Measurements from ENCODE around the gene SLC30A2.

The SLC30A2 gene

DNA sequence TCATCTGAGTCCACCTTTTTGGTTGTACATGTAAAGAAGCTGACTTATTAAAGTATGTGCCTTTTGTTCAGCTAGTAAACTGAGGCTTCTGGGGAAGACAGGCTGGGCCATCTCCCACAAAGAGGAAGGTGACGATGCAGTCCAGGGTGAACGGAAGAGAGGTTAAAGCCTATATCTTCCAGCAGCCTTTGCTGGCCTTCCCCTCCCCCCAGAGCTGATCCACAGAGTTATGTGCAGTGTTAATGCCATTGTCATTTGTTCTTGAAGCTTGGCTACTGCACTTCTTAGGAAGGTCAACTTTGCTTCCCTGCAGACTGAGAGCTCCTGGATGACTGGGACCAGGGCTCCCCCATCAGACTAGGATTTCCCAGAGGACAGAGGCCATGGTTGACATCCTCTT is 2.2 kb downstream of the SLC30A2 start:
- no peaks in the 10 kb centered on the region for H3K4me1 ChIP-seq (ENCODE audit: control insufficient read depth, insufficient read depth, low read length)
- ChIA-PET CTCF (interaction anchor here (0.6 to 2.5 kb wide), 5 partner anchors 9 to 1176 kb away, joined by 3 to 9 read pairs (median 3); no protein-coding TSS in a partner anchor), POLR2A (no interaction called here)
- H3K9me3 ChIP-seq (ENCODE audit: control insufficient read depth, insufficient read depth, low read depth, low read length) = no peaks in the 10 kb centered on the region
- H3K36me3 ChIP-seq (ENCODE audit: control insufficient read depth in 2 of 2, insufficient read depth in 1 of 2, low read length in 2 of 2) = no peaks in the 10 kb centered on the region
- no peak for TF ChIP-seq ZNF335 (tag by site-specific recombination; conservative IDR thresholded peaks at IDR 0.05)
- TF ChIP-seq ZNF214 (tag by site-specific recombination; IDR thresholded peaks at IDR 0.05; ENCODE audit: borderline replicate concordance) = no peak
- TF ChIP-seq, protein P1, sequence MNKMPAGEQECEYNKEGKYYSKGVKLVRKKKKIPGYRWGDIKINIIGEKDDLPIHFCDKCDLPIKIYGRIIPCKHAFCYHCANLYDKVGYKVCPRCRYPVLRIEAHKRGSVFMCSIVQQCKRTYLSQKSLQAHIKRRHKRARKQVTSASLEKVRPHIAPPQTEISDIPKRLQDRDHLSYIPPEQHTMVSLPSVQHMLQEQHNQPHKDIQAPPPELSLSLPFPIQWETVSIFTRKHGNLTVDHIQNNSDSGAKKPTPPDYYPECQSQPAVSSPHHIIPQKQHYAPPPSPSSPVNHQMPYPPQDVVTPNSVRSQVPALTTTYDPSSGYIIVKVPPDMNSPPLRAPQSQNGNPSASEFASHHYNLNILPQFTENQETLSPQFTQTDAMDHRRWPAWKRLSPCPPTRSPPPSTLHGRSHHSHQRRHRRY (tag by site-specific recombination; IDR thresholded peaks at IDR 0.05) = no peak
- TF ChIP-seq GFI1B (tag by site-specific recombination; IDR thresholded peaks at IDR 0.05) = no peak
- no peak for TF ChIP-seq ZBTB48 (tag by site-specific recombination; IDR thresholded peaks at IDR 0.05)
- no peak for TF ChIP-seq ZXDB (tag by site-specific recombination; IDR thresholded peaks at IDR 0.05)
- no peak for TF ChIP-seq ZNF548 (tag by site-specific recombination; IDR thresholded peaks at IDR 0.05)
- no peak for TF ChIP-seq MYNN (tag by site-specific recombination; IDR thresholded peaks at IDR 0.05; ENCODE audit: borderline replicate concordance)
- TF ChIP-seq, protein P2, sequence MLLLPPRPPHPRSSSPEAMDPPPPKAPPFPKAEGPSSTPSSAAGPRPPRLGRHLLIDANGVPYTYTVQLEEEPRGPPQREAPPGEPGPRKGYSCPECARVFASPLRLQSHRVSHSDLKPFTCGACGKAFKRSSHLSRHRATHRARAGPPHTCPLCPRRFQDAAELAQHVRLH (tag by site-specific recombination; IDR thresholded peaks at IDR 0.05) = no peak
- no peak for TF ChIP-seq ZNF37A (tag by site-specific recombination; IDR thresholded peaks at IDR 0.05)
- no peak for TF ChIP-seq BCL11B (tag by site-specific recombination; IDR thresholded peaks at IDR 0.05; ENCODE audit: low read depth)
- no peak for TF ChIP-seq ZNF266 (tag by site-specific recombination; IDR thresholded peaks at IDR 0.05; ENCODE audit: low read depth)
- no peak for TF ChIP-seq ZNF426 (tag by site-specific recombination; IDR thresholded peaks at IDR 0.05)
- TF ChIP-seq ZNF473 (tag by site-specific recombination; IDR thresholded peaks at IDR 0.05) = no peak
- no peak for TF ChIP-seq ZSCAN16 (tag by site-specific recombination; IDR thresholded peaks at IDR 0.05)
- no peak overlapping the region for H3K27ac ChIP-seq (ENCODE audit: extremely low read depth, low read depth, low read length)
- H3K4me3 ChIP-seq (ENCODE audit: low read depth, low read length) = no peak overlapping the region

DNA sequence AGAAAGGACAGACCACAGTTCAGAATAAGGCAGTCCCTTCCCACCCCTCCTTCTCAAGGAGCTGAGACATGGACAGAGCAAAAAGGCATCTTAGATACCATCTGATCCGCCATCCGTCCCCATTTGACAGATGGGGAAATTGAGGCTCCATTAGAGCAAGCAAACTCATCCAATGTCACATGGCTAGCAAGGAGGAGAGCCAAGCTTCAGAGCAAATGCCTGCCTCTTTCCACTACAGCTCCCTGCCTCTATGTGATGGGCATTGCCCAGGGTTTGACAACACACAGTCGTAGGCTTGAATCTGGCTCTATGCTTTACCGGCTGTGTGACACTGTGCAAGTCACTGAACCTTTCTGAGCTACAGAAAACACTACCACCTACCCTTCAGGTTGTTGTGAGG is 3.9 kb downstream of the SLC30A2 start:
- TF ChIP-seq ZNF843 (tag by site-specific recombination; IDR thresholded peaks at IDR 0.05) (no peak), ZNF664 (tag by site-specific recombination; IDR thresholded peaks at IDR 0.05) (no peak), ZNF558 (tag by site-specific recombination; IDR thresholded peaks at IDR 0.05) (no peak), ZNF768 (tag by site-specific recombination; IDR thresholded peaks at IDR 0.05) (no peak), SCRT1 (tag by site-specific recombination; IDR thresholded peaks at IDR 0.05; ENCODE audit: borderline replicate concordance) (no peak), ZNF791 (tag by site-specific recombination; IDR thresholded peaks at IDR 0.05) (no peak), MZF1 (tag by site-specific recombination; IDR thresholded peaks at IDR 0.05; ENCODE audit: borderline replicate concordance) (no peak), GLI2 (tag by site-specific recombination; IDR thresholded peaks at IDR 0.05; ENCODE audit: borderline replicate concordance, low read depth) (no peak), ZNF621 (tag by site-specific recombination; IDR thresholded peaks at IDR 0.05) (no peak), ZNF501 (tag by site-specific recombination; IDR thresholded peaks at IDR 0.05) (no peak)
- TF ChIP-seq, protein P3, sequence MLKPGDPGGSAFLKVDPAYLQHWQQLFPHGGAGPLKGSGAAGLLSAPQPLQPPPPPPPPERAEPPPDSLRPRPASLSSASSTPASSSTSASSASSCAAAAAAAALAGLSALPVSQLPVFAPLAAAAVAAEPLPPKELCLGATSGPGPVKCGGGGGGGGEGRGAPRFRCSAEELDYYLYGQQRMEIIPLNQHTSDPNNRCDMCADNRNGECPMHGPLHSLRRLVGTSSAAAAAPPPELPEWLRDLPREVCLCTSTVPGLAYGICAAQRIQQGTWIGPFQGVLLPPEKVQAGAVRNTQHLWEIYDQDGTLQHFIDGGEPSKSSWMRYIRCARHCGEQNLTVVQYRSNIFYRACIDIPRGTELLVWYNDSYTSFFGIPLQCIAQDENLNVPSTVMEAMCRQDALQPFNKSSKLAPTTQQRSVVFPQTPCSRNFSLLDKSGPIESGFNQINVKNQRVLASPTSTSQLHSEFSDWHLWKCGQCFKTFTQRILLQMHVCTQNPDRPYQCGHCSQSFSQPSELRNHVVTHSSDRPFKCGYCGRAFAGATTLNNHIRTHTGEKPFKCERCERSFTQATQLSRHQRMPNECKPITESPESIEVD (tag by site-specific recombination; IDR thresholded peaks at IDR 0.05) = no peak
- TF ChIP-seq, protein P4, sequence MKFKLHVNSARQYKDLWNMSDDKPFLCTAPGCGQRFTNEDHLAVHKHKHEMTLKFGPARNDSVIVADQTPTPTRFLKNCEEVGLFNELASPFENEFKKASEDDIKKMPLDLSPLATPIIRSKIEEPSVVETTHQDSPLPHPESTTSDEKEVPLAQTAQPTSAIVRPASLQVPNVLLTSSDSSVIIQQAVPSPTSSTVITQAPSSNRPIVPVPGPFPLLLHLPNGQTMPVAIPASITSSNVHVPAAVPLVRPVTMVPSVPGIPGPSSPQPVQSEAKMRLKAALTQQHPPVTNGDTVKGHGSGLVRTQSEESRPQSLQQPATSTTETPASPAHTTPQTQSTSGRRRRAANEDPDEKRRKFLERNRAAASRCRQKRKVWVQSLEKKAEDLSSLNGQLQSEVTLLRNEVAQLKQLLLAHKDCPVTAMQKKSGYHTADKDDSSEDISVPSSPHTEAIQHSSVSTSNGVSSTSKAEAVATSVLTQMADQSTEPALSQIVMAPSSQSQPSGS (tag by site-specific recombination; IDR thresholded peaks at IDR 0.05; ENCODE audit: low read depth) = no peak
- TF ChIP-seq, protein P5, sequence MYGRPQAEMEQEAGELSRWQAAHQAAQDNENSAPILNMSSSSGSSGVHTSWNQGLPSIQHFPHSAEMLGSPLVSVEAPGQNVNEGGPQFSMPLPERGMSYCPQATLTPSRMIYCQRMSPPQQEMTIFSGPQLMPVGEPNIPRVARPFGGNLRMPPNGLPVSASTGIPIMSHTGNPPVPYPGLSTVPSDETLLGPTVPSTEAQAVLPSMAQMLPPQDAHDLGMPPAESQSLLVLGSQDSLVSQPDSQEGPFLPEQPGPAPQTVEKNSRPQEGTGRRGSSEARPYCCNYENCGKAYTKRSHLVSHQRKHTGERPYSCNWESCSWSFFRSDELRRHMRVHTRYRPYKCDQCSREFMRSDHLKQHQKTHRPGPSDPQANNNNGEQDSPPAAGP (tag by site-specific recombination; IDR thresholded peaks at IDR 0.05) = no peak
- H3K4me3 ChIP-seq (ENCODE audit: low read depth, low read length) = no peak overlapping the region
- H3K27ac ChIP-seq (ENCODE audit: extremely low read depth, low read depth, low read length) = no peak overlapping the region
- H3K4me1 ChIP-seq (ENCODE audit: control insufficient read depth, insufficient read depth, low read length) = no peaks in the 10 kb centered on the region
- POLR2A ChIA-PET = no interaction called here
- H3K36me3 ChIP-seq (ENCODE audit: control insufficient read depth in 2 of 2, insufficient read depth in 1 of 2, low read length in 2 of 2) = no peaks in the 10 kb centered on the region
- H3K9me3 ChIP-seq (ENCODE audit: control insufficient read depth, insufficient read depth, low read depth, low read length) = no peaks in the 10 kb centered on the region
- CTCF ChIA-PET = interaction anchor here (0.7 to 1.4 kb wide), 2 partner anchors 126 to 280 kb away, joined by 3 to 4 read pairs; no protein-coding TSS in a partner anchor
